B cell (primary cell): Measurements from ENCODE around the gene ETFDH.
"Not testable (repeated sequence)": the region's sequence is repeated elsewhere in the genome, so short reads cannot be mapped to it uniquely, and the experiment has no call there.

Experiments
- CTCF ChIP-seq: fragments of 200-600 bp; IDR thresholded peaks from one replicate; pipeline ENCODE4 v1.8.0; 2022; ENCODE audit warnings: antibody characterized with exemption, mild to moderate bottlenecking
- EZH2 ChIP-seq: IDR thresholded peaks from 2 replicates; pipeline ENCODE4 v1.6.1; 2012; ENCODE audit warnings: borderline replicate concordance, low read depth, mild to moderate bottlenecking, moderate library complexity, low read length; ENCODE audit not compliant: insufficient read depth, poor library complexity, severe bottlenecking

GRCh38 chr4:158712622-158713021 is 40.5 kb downstream of the ETFDH start:
- not testable (repeated sequence) for TF ChIP-seq CTCF, EZH2
